GM19025 (cell line): ENCODE data around the gene GALNT2.

Source experiments
- ATAC-seq: cut with Tn5 transposase; IDR thresholded peaks from one replicate; pipeline ENCODE4 v1.9.1; 2021; ENCODE audit warnings: mild to moderate bottlenecking, low read depth, moderate library complexity; ENCODE audit not compliant: unreplicated experiment

GALNT2 gene

DNA sequence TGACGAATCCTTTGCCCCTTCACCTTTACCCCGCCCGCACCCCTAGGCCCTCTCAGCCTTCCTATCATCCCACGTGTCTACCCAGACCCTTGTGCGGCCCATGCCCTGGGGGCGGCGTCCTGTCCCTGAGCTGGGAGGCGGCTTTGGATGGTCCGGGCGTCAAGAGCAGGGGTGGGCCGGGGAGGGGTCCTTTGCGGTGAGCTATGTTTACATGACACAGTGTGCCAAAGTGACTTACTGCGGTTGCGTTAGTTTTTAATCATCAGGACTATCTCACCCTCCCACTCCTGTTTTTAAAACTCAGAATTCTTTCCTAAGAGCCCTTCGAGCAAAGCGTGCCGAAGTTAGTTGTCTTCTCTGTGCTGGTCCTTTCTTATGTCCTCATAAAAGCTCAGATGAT is 214.5 kb downstream of the GALNT2 start:
- ATAC-seq, result no peak

- no peak for ATAC-seq
Observed at GRCh38 chr1:230282157-230282556, 215.1 kb downstream of the GALNT2 start.

GRCh38 chr1:230283678-230284077 is 216.6 kb downstream of the GALNT2 start:
- ATAC-seq, result no peak

GRCh38 chr1:230284891-230285290 is 217.9 kb downstream of the GALNT2 start:
- ATAC-seq, result no peak

GRCh38 chr1:230285351-230285750 is 218.3 kb downstream of the GALNT2 start:
- no peak for ATAC-seq

DNA sequence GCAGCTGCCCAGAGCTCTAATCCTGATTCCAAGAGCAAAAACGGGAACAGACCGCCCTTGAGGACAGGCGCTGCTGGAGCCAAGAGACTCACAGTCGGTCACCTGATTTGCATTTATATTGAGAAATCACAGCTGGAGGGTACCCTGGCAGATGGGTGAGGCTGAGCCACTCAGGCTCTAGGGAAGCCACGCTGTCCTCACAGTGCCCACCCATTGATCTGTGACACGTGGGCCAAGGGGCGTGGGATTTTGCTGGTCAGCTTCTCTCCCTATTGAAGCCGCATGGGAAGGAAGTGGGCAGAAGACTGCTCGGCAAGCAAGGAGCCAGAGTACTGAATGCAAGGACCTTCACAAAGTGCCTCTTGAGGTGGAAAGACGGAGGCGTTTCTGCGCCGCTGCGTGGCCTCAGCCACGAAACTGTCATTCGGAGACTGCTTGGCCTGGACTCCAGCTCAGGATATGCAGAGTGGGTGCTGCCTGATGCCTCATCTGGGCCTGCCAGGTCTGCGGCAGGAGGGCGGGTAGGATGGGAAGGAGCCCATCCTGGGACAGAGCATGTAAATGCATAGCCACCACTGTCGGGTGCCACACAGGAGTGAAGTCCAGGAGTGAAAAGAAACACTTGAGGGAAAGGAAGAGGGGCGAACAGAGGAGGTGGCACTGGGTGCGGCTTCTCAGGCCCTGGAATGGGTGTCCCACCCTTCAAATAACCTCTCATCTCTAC is 219.3 kb downstream of the GALNT2 start:
- ATAC-seq, result no peak

- ATAC-seq, result no peak
Observed at GRCh38 chr1:230286890-230287269, 219.8 kb downstream of the GALNT2 start.

DNA sequence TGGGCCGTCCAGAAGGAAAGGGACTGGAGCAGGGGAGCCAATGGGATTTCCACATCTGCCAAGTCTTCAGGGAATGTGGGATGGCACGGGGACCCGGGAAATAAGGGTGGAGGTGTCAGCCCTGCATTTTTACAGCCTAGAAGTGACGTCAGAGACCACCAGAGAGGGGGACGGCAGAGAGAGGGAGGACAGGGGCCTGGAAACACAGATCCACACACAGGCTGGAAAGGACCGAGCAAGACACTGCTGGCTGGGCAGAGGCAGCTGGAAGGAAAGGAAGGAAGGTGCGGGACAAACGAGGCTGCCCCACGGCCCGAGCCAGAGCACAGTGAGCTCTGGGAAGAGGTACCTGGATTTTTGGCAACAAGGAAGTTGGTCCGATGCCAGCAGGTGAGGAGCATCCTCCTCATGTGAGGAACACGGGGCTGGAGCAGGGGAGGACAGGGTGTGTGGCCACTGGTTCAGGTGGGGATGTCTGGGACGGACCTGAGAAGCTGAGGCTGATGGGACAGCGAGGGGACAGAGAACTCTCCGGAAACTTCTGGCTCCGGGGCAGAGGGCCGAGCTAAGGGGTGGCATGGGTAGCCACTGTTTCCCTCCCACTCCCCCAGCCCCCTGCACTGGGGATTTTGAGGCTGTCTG is 220.8 kb downstream of the GALNT2 start:
- no peak for ATAC-seq

GRCh38 chr1:230288641-230289349 is 221.8 kb downstream of the GALNT2 start:
- no peak for ATAC-seq

GRCh38 chr1:230289350-230289644 is 222.3 kb downstream of the GALNT2 start:
- ATAC-seq, result no peak

DNA sequence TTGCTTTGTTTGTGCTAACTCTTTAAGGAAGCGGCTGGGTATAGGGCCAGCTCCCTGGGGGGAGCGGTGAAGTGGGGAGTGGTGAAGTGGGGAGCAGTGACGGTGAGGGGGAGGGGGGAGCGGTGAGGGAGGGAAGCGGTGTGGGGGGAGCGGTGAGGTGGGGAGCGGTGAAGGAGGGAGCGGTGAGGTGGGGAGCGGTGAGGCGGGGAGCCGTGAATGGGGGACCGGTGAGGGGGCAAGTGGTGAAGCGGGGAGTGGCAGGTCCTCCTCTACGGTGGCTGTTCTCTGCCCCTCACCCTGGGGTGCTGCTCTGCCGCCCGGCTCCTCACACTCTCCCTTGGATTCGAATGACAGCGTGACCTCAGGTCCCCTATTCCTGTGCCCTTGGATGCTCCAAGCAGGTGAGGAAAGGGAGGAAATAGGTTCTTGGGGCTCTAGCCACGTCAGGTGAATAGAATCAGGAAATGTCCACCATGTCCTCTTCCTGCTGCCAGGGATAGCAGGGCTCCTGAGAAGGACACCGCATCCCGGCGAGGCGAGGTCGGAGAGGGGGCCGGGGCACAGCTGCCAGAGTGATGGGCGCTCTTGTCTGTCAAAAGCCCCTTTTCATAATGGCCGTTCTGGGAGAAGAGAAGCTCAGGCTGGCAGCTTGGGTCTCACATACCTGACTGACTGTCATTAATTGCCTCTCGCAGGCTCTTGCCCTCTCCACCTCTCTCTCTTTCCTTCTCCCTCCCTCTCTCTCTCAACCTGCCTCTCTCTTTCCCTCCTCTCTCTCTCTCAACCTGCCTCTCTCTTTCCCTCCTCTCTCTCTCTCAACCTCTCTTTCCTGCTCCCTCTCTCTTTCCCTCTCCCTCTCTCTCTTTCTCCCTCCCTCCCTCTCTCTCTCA is 224.9 kb downstream of the GALNT2 start:
- no peak for ATAC-seq

DNA sequence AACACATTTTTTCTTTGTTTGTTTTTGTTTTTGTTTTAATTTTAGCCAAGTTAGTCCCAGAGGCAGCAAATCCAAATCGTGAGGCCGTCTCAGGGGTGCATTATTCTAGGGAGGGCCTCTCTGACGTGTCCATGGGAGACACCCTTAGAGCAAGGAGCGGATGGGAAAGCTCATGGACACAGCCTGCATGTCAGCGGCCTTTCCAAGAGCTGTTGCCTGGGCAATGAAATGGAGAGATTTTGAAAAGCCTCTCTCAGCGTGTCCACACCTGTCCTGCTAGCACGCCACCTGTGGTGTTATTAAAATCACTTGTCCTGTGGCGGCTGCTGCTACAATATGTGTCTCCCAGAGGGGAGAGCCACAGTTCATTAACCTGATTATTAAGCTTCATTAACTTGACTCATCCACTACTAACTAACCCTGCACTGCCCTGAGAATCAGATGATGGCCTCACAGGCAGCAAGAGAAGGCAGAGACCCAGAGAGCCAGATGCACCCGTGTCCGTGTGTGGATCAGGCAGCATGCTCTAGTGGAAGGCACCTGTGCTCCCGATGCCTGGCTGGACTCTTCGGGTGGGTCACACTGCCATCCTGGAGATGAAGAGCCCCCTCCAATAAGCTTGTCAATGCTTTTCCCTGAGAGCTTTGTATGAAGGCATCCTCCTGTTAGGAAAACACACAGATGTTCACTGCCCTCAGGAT is 225.8 kb downstream of the GALNT2 start:
- ATAC-seq, result no peak

- no peak for ATAC-seq
Observed at GRCh38 chr1:230293390-230293700, 226.3 kb downstream of the GALNT2 start.

DNA sequence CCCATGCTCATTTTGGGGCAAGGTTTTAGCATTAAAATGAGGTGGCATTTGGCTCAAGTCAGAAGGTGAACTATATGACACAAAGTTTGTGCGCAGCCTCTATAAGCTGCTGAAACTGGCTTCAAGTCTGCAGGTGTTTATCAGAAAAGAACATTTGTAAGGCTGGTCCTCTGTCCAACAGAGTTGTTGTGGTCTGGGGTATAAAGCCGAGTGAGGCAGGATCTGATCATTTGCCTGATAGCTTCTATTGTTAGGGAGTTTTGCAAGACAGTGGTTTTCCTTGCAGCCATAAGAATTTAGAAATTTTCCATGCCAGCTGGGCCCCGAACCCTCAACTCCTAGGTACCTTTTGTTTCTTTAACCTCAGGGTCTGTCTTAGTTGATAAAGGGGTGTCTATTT is 228.3 kb downstream of the GALNT2 start:
- ATAC-seq, result no peak

DNA sequence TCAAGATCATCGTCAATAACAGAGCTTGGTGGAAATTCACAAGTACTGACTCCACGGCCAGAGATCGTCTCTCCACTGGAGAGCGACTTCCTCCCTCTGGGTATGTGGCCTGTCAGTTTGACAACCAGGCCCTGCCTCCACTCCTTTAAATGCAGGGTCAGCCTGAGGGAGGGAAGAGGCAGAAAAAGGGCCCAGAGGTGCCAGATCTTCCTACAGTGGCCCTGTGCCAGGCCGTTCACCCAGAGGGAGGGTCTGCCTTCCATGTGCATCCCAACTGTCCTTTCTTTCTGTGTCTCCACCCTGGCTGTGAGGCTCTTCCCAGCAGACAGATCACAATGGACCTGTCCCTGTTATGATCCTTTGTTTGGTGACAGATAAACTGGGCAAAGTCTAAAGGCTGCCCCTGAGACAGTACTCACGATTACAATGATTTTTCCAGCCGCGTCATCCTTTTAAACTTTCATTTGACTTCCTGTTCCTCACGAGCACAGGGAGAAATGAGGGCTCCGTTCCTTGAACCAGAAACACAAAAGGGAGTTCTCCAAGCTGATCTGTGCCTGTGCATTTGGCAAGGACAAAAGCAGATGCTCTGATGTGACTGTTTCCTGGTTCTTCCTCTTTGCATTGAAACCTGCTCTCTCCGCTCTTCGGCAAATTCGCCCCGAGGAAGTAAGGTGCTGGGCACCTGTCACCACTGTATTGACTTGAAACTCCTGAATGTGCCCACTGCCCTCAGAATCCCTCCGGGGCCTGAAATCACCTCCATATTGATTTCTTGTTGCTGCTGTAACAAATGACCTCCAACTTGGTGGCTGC is 232.4 kb downstream of the GALNT2 start:
- ATAC-seq, result no peak

GRCh38 chr1:230300322-230301301 is 233.6 kb downstream of the GALNT2 start:
- no peak for ATAC-seq

- ATAC-seq, result no peak
Observed at GRCh38 chr1:230301322-230301721, 234.3 kb downstream of the GALNT2 start.

GRCh38 chr1:230301822-230302221 is 234.8 kb downstream of the GALNT2 start:
- no peak for ATAC-seq

- no peak for ATAC-seq
Observed at GRCh38 chr1:230303069-230303468, 236.0 kb downstream of the GALNT2 start.
